ENCODE data around the gene ZGPAT. TPM values are rescaled to one million over a fixed set of nuclear protein-coding genes. Genes with fewer than 3 reads are reported as not detected.

Gene ZGPAT
- total RNA-seq, 1 experiment from 2014 or later, result 48.4 TPM

- no TSS peak for BruUV-seq (replicated peaks)
- Mint-ChIP-seq H3K9me3 (ENCODE audit: low read depth, unreplicated experiment) (no peaks in the 10 kb centered on the region), H3K27ac (ENCODE audit: unreplicated experiment) (peak overlapping the region; percentile 67), H3K4me3 (ENCODE audit: low read depth, unreplicated experiment) (no peak overlapping the region), H3K36me3 (ENCODE audit: insufficient read depth, unreplicated experiment) (peaks cover 91% of the 10 kb centered on the region), H3K27me3 (ENCODE audit: unreplicated experiment) (no peaks in the 10 kb centered on the region), H3K4me1 (ENCODE audit: low read depth, unreplicated experiment) (peaks cover 50% of the 10 kb centered on the region)
- intact Hi-C loops (cut with micrococcal nuclease; ENCODE audit: unreplicated experiment), result no loop called here
- no peak for TF ChIP-seq CTCF (IDR thresholded peaks at IDR 0.05; ENCODE audit: unreplicated experiment)
- CTCF ChIA-PET, result interaction anchor here (0.5 kb wide), 1 partner anchor 20 kb away, joined by 5 read pairs; no protein-coding TSS in a partner anchor
- no peak for DNase-seq
These were observed 5.7 kb upstream of the ZGPAT start for GRCh38 chr20:63702036-63702665.

GRCh38 chr20:63702751-63703470, 4.9 kb upstream of the ZGPAT start:
- no peaks in the 10 kb centered on the region for H3K9me3 Mint-ChIP-seq (ENCODE audit: low read depth, unreplicated experiment)
- H3K27me3 Mint-ChIP-seq (ENCODE audit: unreplicated experiment), result no peaks in the 10 kb centered on the region
- H3K27ac Mint-ChIP-seq (ENCODE audit: unreplicated experiment), result peak overlapping the region; percentile 67
- DNase-seq, result no peak
- no TSS peak for BruUV-seq (replicated peaks)
- intact Hi-C loops (cut with micrococcal nuclease; ENCODE audit: unreplicated experiment), result no loop called here
- H3K4me1 Mint-ChIP-seq (ENCODE audit: low read depth, unreplicated experiment), result peaks cover 48% of the 10 kb centered on the region
- CTCF ChIA-PET, result interaction anchor here (0.5 kb wide), 1 partner anchor 20 kb away, joined by 5 read pairs; no protein-coding TSS in a partner anchor
- H3K4me3 Mint-ChIP-seq (ENCODE audit: low read depth, unreplicated experiment), result no peak overlapping the region
- no peak for TF ChIP-seq CTCF (IDR thresholded peaks at IDR 0.05; ENCODE audit: unreplicated experiment)
- H3K36me3 Mint-ChIP-seq (ENCODE audit: insufficient read depth, unreplicated experiment), result peaks cover 91% of the 10 kb centered on the region

GRCh38 chr20:63703471-63703975, 4.3 kb upstream of the ZGPAT start:
- CTCF ChIA-PET, result no interaction called here
- Mint-ChIP-seq H3K27ac (ENCODE audit: unreplicated experiment) (no peak overlapping the region), H3K4me1 (ENCODE audit: low read depth, unreplicated experiment) (peaks cover 45% of the 10 kb centered on the region), H3K36me3 (ENCODE audit: insufficient read depth, unreplicated experiment) (peaks cover 91% of the 10 kb centered on the region), H3K27me3 (ENCODE audit: unreplicated experiment) (no peaks in the 10 kb centered on the region), H3K4me3 (ENCODE audit: low read depth, unreplicated experiment) (no peak overlapping the region), H3K9me3 (ENCODE audit: low read depth, unreplicated experiment) (no peaks in the 10 kb centered on the region)
- TF ChIP-seq CTCF (IDR thresholded peaks at IDR 0.05; ENCODE audit: unreplicated experiment), result no peak
- no TSS peak for BruUV-seq (replicated peaks)
- intact Hi-C loops (cut with micrococcal nuclease; ENCODE audit: unreplicated experiment), result no loop called here
- DNase-seq, result no peak

GRCh38 chr20:63703976-63704748, 3.7 kb upstream of the ZGPAT start:
- Mint-ChIP-seq H3K4me1 (ENCODE audit: low read depth, unreplicated experiment) (peaks cover 45% of the 10 kb centered on the region), H3K36me3 (ENCODE audit: insufficient read depth, unreplicated experiment) (peaks cover 91% of the 10 kb centered on the region), H3K9me3 (ENCODE audit: low read depth, unreplicated experiment) (no peaks in the 10 kb centered on the region), H3K4me3 (ENCODE audit: low read depth, unreplicated experiment) (no peak overlapping the region), H3K27me3 (ENCODE audit: unreplicated experiment) (no peaks in the 10 kb centered on the region), H3K27ac (ENCODE audit: unreplicated experiment) (no peak overlapping the region)
- BruUV-seq (replicated peaks), result no TSS peak
- no peak for DNase-seq
- CTCF ChIA-PET, result no interaction called here
- intact Hi-C loops (cut with micrococcal nuclease; ENCODE audit: unreplicated experiment), result no loop called here
- TF ChIP-seq CTCF (IDR thresholded peaks at IDR 0.05; ENCODE audit: unreplicated experiment), result no peak
